Measurements from ENCODE around the gene PRLH.

DNA sequence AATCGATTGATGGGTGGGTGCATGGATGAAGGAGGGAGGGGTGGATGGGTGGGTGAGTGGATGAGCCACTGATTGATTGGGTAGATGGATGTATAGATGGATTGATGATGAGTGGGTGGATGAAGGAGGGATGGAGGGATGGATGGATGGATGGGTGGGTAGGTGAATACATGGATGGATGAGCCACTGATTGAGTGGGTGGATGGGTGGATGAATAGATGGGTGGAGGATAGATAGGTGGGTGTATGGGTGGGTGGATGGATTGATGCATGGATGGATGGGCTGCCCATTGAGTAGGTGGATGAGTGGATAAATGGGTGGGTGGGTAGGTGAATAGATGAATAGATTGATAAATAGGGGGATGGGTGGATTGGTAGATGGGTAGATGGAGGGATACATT lies 48.4 kb upstream of the PRLH start:
- TF ChIP-seq CTCF (conservative IDR thresholded peaks at IDR 0.05 in 1 of 2, IDR thresholded peaks at IDR 0.05 in 1 of 2; ENCODE audit: low read depth in 1 of 2, low read length in 2 of 2) (no peak), EZH2 (IDR thresholded peaks at IDR 0.05; ENCODE audit: low read length, missing control alignments) (no peak)

Measured in fibroblast of lung (primary cell).